Ishikawa (cell line): ENCODE results near the gene COX8A.

Experiments
- CEBPB ChIP-seq: IDR thresholded peaks from 2 replicates; pipeline ENCODE4 v1.6.1; 2012
- CREB1 ChIP-seq: IDR thresholded peaks from 2 replicates; pipeline ENCODE4 v1.6.1; 2012; ENCODE audit warnings: low read depth
- EGR1 ChIP-seq: IDR thresholded peaks from 2 replicates; pipeline ENCODE4 v1.6.1; 2012
- EP300 ChIP-seq: IDR thresholded peaks from 2 replicates; pipeline ENCODE4 v1.6.1; 2012; ENCODE audit warnings: borderline replicate concordance
- FOXM1 ChIP-seq: IDR thresholded peaks from 2 replicates; pipeline ENCODE4 v1.6.1; 2012; ENCODE audit warnings: low read depth, borderline replicate concordance
- NFIC ChIP-seq: IDR thresholded peaks from 2 replicates; pipeline ENCODE4 v1.6.1; 2012
- RAD21 ChIP-seq: IDR thresholded peaks from 2 replicates; pipeline ENCODE4 v1.6.1; 2012; ENCODE audit warnings: low read depth
- TAF1 ChIP-seq: IDR thresholded peaks from 2 replicates; pipeline ENCODE4 v1.6.1; 2012; ENCODE audit warnings: low read depth, mild to moderate bottlenecking
- TCF12 ChIP-seq: IDR thresholded peaks from 2 replicates; pipeline ENCODE4 v1.6.1; 2012; ENCODE audit warnings: low read depth
- TEAD4 ChIP-seq: IDR thresholded peaks from 2 replicates; pipeline ENCODE4 v1.6.1; 2012
- USF1 ChIP-seq: IDR thresholded peaks from 2 replicates; pipeline ENCODE4 v1.6.1; 2012
- YY1 ChIP-seq: IDR thresholded peaks from 2 replicates; pipeline ENCODE4 v1.6.1; 2012; ENCODE audit warnings: low read depth
- ZBTB7A ChIP-seq: IDR thresholded peaks from 2 replicates; pipeline ENCODE4 v1.6.1; 2012; ENCODE audit warnings: low read depth
- TF ChIP-seq, protein P1 (sequence below): IDR thresholded peaks from 2 replicates; pipeline ENCODE4 v1.6.1; 2012; ENCODE audit warnings: low read depth, mild to moderate bottlenecking
- TF ChIP-seq, protein P2 (sequence below): IDR thresholded peaks from 2 replicates; pipeline ENCODE4 v1.6.1; 2012

Gene COX8A

DNA sequence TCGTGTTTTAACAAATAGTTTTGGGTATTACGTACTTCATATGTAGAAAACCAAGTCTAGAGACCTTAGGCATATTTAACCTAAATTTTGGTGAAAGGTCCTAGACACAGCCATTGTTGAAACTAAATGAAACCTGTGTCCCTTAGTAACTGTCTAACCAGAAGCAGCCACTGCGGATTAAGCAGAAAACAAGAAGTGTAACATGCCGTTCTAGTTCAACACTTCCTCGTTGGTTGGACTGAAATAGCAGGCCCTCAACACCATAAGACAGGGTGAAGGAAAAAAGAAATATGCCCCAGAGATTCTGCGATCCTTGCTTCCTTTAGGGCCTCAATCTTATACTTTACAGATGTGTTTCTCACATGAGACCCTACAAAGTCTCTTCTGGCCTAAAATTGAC is 33.6 kb upstream of the COX8A start:
- TF ChIP-seq, protein P1, sequence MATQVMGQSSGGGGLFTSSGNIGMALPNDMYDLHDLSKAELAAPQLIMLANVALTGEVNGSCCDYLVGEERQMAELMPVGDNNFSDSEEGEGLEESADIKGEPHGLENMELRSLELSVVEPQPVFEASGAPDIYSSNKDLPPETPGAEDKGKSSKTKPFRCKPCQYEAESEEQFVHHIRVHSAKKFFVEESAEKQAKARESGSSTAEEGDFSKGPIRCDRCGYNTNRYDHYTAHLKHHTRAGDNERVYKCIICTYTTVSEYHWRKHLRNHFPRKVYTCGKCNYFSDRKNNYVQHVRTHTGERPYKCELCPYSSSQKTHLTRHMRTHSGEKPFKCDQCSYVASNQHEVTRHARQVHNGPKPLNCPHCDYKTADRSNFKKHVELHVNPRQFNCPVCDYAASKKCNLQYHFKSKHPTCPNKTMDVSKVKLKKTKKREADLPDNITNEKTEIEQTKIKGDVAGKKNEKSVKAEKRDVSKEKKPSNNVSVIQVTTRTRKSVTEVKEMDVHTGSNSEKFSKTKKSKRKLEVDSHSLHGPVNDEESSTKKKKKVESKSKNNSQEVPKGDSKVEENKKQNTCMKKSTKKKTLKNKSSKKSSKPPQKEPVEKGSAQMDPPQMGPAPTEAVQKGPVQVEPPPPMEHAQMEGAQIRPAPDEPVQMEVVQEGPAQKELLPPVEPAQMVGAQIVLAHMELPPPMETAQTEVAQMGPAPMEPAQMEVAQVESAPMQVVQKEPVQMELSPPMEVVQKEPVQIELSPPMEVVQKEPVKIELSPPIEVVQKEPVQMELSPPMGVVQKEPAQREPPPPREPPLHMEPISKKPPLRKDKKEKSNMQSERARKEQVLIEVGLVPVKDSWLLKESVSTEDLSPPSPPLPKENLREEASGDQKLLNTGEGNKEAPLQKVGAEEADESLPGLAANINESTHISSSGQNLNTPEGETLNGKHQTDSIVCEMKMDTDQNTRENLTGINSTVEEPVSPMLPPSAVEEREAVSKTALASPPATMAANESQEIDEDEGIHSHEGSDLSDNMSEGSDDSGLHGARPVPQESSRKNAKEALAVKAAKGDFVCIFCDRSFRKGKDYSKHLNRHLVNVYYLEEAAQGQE = no peak
- TF ChIP-seq ZBTB7A = no peak
- TF ChIP-seq TAF1 = no peak
- no peak for TF ChIP-seq RAD21
- TF ChIP-seq NFIC = no peak
- TF ChIP-seq EGR1 = no peak
- no peak for TF ChIP-seq CEBPB
- no peak for TF ChIP-seq YY1
- TF ChIP-seq TEAD4 = no peak

DNA sequence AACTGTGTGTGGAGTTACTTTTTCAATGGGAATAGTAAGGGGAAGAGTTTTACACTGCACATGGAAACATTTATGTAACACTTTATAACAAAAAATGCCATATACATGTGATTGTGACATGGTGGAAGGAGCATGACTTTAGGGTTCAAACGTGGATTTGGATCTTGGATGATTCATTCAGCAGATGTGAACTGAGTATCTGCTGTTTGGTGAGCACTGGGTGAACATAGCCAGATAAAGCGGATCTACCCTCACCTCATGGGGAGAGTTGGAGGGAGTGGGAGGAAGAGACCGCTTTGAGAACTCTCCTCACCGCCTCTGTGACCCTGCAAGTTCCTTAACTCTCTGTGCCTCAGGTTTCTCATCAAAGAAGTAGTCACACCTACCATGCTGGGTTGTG is 32.5 kb upstream of the COX8A start:
- TF ChIP-seq YY1 (no peak), CEBPB (no peak), FOXM1 (no peak), RAD21 (no peak), USF1 (no peak), TCF12 (no peak), CREB1 (no peak), EGR1 (no peak), ZBTB7A (no peak), TEAD4 (no peak), TAF1 (no peak), EP300 (no peak), NFIC (no peak)
- TF ChIP-seq, protein P2, sequence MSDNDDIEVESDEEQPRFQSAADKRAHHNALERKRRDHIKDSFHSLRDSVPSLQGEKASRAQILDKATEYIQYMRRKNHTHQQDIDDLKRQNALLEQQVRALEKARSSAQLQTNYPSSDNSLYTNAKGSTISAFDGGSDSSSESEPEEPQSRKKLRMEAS = no peak
- TF ChIP-seq, protein P1 = no peak

- TF ChIP-seq EGR1 (no peak), RAD21 (no peak), FOXM1 (no peak), TCF12 (no peak), TEAD4 (no peak), CEBPB (no peak), EP300 (no peak), ZBTB7A (no peak), CREB1 (no peak), NFIC (no peak), USF1 (no peak), YY1 (no peak), TAF1 (no peak)
- TF ChIP-seq, protein P2 = no peak
- TF ChIP-seq, protein P1 = no peak
These were observed 31.6 kb upstream of the COX8A start for GRCh38 chr11:63942803-63943202.

GRCh38 chr11:63944987-63945386 is 29.4 kb upstream of the COX8A start:
- no peak for TF ChIP-seq YY1
- no peak for TF ChIP-seq USF1
- no peak for TF ChIP-seq RAD21
- TF ChIP-seq CEBPB = no peak
- no peak for TF ChIP-seq CREB1
- no peak for TF ChIP-seq EP300
- no peak for TF ChIP-seq TCF12
- TF ChIP-seq, protein P2 = no peak
- TF ChIP-seq EGR1 = no peak
- no peak for TF ChIP-seq FOXM1
- no peak for TF ChIP-seq ZBTB7A
- TF ChIP-seq, protein P1 = no peak
- no peak for TF ChIP-seq TEAD4
